Kidney tubule cell (primary cell): Measurements from ENCODE around the gene FARP1.
A peak's percentile ranks its signal among the peaks of the same experiment; 100 is the strongest.

Experiments used
- DNase-seq: peaks from one replicate; pipeline ENCODE4 v3.0.0-alpha.2; 2018; ENCODE audit warnings: low spot score

The FARP1 gene

DNA sequence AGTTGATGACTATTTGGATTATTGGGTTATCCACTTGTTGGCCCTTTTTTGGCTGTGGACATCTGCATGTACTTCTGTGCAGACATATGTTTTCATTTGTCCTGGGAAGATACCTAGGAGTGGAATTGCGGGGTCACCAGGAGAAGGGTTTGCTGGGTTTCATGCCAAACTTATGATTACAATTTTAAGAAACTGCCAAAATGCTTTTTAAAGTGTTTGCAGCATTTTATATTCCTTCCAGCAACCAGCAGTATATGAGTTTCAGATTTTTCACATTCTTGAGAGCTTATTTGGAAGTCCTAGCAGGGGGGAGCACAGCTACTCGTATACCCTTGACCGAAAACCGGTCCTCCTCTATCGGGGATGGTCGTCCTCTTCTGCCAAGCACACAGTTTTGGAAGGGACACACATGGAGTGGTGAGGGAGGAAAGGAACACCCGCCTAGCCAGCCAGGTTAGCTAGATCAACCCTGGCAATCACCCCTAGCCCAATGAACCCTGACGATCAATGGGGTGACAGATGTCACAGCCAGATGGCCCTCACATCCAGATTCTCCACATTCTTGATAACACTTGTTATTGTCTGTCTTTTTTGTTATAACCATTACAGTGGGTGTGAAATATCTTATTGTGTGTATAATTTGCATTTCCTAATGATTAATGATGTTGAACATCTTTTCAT, 60.9 kb downstream of the FARP1 start:
- no peak for DNase-seq

GRCh38 chr13:98204546-98204945, 61.7 kb downstream of the FARP1 start:
- no peak for DNase-seq

DNA sequence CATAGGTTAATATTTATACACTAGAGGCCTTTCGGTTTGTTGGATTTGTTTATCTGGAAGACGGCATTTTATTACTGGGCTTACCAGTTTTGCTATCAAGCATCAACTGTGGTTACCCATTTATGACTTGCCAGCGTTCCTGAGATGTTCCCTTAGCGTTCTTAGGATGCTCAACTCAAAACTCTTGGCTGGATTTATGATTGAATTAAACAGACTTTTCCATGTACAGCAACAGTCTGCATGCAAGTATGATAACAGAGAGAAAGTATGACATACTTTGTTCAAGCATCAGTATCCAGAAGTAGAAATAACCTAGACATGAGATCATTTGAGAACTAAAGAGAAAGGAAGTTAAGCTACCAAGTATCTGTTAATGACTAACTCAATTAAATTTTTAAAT, 64.1 kb downstream of the FARP1 start:
- DNase-seq, result peak; percentile 97

DNA sequence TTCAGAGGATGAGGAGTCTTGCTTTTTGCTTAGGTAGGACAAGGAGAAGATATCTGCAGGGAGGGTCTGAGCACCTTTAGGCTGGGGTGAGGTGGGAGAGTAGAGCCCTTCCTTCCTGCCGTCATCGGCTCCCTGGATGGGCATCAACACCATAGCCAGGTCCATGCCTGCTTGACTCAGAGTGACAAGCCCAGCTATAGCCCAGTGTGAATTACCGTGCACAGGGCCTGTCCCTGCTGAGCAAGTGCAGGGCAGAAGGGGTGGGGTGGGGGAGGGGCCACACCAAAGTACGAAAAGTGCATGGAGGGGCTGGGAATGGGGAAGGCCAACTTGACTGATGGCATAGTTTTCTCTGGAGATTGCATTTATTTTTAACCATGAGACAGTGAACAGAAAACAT, 64.5 kb downstream of the FARP1 start:
- DNase-seq, result peak; percentile 97

GRCh38 chr13:98208606-98209005, 65.7 kb downstream of the FARP1 start:
- DNase-seq, result peak; percentile 68

DNA sequence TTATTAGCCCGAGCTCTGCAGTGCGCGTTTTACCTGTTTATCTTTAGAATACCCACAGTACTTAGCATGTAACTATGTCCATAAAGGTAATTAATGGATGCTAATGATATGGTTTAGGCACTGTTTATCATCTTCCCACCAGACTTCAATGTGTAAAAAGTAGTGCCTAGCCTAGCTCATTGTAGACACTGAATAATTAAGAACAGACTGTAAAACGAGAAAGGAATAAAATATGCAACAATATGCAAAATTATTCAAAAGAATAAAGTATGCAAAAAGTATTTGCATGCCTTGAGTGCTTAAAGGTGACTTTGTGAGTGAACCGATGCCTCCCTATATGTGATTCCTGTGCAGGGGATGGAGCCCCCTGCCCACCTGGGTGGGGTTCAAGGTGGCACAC, 69.9 kb downstream of the FARP1 start:
- DNase-seq, result no peak

GRCh38 chr13:98213354-98213753, 70.5 kb downstream of the FARP1 start:
- DNase-seq, result no peak

- DNase-seq, result peak; percentile 45
These were observed 71.2 kb downstream of the FARP1 start for GRCh38 chr13:98214008-98214643.

DNA sequence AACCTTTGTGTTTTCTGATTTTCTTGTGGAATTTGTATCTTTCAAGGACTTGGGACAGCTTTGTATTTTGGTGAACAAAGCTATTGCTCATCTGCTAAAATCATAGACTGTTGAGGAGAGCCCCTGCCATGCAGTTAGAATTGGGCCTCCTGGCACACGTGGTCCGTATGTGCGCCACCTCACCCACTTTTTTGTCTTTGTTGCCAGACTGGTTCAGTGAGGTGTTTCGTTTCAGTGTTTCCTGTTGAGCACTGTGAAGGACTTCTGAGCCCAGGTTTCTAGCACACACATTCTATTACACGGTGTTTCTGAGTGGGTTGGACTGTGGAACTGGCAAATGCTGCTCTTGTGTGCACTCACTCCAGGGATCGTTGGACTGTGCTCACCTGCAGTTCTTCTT, 71.8 kb downstream of the FARP1 start:
- peak; percentile 75 for DNase-seq

- DNase-seq, result no peak
These were observed 72.6 kb downstream of the FARP1 start for GRCh38 chr13:98215508-98215907.

DNA sequence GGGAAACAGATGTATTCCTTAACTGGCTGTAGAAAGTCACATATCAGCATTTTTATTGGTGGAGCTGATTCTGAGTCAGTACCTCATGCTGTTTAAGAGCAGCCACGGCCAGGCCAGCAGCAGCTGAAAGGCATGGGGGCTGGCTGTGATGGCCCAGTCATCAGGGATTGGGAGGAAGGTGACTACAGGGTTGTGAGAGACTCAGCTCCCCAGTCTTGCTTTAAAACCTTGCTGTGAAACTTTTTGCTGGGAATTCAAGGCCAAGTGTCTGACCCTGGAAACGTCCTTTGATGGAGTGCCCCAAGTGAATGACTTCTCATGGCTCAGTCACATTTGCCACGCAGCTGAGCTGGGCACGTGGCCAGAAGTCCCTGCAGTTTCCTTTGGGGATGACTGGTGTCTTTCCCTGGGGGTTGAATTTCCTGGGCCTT, 73.3 kb downstream of the FARP1 start:
- peak; percentile 92 for DNase-seq

DNA sequence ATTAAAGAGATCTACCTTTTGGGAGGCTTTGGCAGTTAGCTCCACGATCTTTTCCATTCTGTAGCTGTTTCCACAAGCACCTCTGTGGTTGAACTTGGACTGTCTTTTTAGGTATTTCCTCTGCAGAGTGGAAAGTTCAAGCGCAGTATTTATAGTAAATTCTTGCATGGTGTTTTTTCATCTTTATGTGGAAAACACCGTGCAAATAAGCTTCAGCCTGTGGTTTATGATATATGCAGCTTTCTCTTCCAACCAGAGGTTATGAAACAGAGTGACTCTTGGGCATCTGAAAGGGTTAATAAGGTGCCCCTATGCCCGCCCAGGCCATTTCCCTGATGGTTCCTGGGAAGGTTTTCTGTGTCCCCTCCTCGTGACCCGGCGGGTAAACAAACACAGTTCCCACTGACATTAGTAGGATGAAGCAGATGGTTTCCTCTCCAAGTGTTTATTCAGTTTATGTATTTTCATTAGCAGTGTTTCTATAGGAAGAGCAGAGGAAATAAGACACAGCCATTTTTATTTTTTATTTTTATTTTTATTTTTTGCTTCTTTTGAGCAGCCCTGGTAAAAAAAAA, 73.9 kb downstream of the FARP1 start:
- DNase-seq, result no peak

- no peak for DNase-seq
These were observed 74.7 kb downstream of the FARP1 start for GRCh38 chr13:98217597-98217996.

- no peak for DNase-seq
These were observed 76.8 kb downstream of the FARP1 start for GRCh38 chr13:98219685-98220084.

DNA sequence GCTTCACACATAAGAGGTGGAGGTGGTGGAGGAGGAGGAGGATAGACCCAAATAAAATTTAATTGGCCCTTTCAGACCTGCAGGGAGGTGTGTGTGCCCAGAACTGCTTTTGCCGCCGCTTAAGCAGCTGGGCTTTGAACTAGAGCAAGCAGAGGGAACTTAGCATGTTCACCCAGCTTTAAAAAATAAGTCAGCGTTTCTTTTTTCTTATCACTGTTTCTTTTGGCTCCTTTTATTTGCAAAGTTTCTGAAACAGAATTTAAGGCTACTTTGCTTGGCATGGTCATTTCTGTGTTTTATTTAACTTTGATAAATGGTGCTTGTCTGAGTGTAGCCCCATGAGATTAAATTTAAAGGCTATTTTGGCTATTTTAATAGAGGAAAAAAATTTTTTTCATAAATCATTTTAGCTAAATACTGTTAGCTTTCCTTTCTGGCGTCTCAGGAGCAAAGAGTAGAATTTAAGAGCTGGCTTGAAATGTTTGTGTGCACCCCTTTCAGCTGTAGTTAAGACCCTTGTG, 77.4 kb downstream of the FARP1 start:
- DNase-seq, result no peak

GRCh38 chr13:98221234-98221633, 78.3 kb downstream of the FARP1 start:
- DNase-seq, result no peak

DNA sequence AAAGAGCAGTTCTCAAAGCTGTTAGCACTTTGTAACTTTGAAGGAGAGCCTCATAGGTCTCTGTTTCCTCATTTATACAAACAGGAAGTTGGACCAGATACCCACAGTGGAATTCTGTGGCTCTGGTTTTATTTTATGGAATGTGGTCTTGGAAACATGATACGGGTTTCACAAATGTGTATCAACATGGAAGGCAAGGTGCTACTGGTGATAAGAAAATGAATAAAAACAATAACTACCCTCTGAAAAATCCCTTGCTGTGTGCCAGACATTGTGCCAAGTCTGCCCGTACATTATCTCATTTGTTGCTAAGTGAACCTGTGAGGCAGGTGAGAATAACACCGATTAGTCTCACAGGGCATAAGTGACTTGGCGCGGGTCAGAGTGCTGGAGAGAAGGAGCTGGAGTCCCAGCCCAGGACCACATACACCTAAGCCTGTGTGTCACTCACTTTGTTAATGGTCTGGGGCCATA, 79.2 kb downstream of the FARP1 start:
- peak; percentile 59 for DNase-seq

DNA sequence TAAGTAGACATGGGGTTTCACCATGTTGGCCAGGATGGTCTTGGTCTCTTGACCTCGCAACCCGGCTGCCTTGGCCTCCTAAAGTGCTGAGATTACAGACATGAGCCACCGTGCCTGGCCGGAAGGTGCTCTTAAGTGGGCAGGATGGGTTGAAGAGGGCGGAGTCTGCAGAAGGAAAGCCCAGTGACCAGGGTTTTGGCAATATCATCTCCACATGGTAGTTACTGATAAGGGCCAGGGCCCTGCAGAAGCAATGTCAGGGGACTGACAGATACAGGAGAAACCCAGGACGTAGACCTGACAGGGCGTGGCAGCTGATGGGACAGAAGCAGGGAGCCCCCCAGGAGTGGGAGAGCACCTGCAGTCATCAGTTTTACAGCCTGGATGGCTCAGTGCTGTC, 79.9 kb downstream of the FARP1 start:
- no peak for DNase-seq

GRCh38 chr13:98223741-98224140, 80.8 kb downstream of the FARP1 start:
- DNase-seq, result no peak

GRCh38 chr13:98224557-98224956, 81.7 kb downstream of the FARP1 start:
- no peak for DNase-seq

GRCh38 chr13:98225036-98225940, 82.4 kb downstream of the FARP1 start:
- peak; percentile 23 for DNase-seq

DNA sequence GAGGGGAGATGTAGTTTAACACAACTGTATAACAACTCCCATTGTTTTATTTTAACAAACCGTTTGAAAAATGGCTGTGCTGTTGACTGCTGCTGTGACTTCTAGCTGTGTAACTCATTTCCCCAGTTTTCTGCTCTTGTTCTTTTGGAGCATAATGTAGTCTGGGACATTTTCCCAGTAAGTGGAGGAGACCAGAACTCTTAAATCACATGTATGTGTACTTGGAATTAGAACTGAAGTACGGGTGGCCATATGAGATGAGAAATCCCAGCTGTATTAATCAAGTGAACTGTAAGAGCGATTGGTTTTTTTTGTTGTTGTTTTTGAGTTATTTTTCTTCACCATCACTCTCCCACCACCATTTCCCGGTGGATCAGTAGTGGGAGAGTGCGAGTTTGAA, 83.6 kb downstream of the FARP1 start:
- no peak for DNase-seq
